OCI-LY7 (cell line): ENCODE results near the gene DIMT1.

Experiments
- CTCF ChIP-seq: fragments of 200-600 bp; sonication (generic); conservative IDR thresholded peaks from 2 replicates; pipeline ENCODE4 v1.5.1; 2014; ENCODE audit warnings: mild to moderate bottlenecking, antibody characterized with exemption, low read length, moderate library complexity, mixed read lengths
- EZH2phosphoT487 ChIP-seq: fragments of 200-600 bp; sonication (generic); IDR thresholded peaks from 2 replicates; pipeline ENCODE4 v1.6.1; 2018; ENCODE audit warnings: low read depth, borderline replicate concordance, mild to moderate bottlenecking, mixed run types, antibody characterized with exemption, low read length, moderate library complexity, mixed read lengths

GRCh38 chr5:62431735-62432620 is 28.3 kb upstream of the DIMT1 start:
- no peak for TF ChIP-seq CTCF
- TF ChIP-seq EZH2phosphoT487, result no peak
